ENCODE data around the gene TRIM15.

The TRIM15 gene

DNA sequence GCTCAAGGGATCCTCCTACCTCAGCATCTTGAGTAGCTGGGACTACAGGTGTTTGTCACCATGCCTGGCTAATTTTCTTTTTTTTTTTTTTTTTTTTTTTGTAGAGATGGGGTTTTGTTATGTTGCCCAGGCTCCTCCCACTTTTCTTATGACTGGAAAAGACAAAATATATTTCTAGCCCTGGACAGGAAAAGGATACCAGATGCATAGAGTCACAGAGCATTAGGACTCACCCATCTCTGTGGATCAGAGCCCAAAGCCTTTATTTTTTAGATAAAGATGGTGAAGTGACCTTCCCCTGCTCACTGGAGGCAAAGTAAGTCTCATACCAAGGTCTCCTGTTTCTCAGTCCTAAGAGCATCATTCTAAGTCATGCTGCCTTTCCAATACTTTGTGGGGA lies 5.8 kb upstream of the TRIM15 start:
- TF ChIP-seq, protein P1, sequence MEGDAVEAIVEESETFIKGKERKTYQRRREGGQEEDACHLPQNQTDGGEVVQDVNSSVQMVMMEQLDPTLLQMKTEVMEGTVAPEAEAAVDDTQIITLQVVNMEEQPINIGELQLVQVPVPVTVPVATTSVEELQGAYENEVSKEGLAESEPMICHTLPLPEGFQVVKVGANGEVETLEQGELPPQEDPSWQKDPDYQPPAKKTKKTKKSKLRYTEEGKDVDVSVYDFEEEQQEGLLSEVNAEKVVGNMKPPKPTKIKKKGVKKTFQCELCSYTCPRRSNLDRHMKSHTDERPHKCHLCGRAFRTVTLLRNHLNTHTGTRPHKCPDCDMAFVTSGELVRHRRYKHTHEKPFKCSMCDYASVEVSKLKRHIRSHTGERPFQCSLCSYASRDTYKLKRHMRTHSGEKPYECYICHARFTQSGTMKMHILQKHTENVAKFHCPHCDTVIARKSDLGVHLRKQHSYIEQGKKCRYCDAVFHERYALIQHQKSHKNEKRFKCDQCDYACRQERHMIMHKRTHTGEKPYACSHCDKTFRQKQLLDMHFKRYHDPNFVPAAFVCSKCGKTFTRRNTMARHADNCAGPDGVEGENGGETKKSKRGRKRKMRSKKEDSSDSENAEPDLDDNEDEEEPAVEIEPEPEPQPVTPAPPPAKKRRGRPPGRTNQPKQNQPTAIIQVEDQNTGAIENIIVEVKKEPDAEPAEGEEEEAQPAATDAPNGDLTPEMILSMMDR (IDR thresholded peaks at IDR 0.05; ENCODE audit: insufficient read depth, low read depth, low read length, missing control alignments), result no peak
- no peak overlapping the region for H3K4me3 ChIP-seq (ENCODE audit: low read depth, low read length)
- no peak for DNase-seq (ENCODE audit: low read depth)

DNA sequence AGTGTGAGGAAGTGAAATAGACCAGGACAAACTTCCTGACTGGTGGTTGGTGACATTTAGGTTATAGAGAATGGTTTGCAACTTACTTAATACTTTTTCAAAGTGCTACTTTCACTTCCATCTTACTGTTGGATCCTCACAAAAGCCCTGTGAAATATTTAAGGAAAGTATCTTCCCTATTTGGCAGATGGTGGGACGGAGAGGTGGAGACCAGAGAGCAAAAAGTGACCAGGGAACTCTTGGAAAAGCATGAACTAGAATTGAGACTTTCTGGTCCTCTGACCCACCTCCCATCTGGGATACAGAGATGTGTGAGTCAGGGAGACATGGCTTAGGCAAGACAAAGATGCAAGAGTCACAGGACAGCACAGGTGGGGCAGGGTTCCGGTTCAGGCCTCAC lies 5.3 kb upstream of the TRIM15 start:
- DNase-seq (ENCODE audit: low read depth), result no peak
- no peak overlapping the region for H3K4me3 ChIP-seq (ENCODE audit: low read depth, low read length)
- TF ChIP-seq, protein P1 (IDR thresholded peaks at IDR 0.05; ENCODE audit: insufficient read depth, low read depth, low read length, missing control alignments), result no peak

DNA sequence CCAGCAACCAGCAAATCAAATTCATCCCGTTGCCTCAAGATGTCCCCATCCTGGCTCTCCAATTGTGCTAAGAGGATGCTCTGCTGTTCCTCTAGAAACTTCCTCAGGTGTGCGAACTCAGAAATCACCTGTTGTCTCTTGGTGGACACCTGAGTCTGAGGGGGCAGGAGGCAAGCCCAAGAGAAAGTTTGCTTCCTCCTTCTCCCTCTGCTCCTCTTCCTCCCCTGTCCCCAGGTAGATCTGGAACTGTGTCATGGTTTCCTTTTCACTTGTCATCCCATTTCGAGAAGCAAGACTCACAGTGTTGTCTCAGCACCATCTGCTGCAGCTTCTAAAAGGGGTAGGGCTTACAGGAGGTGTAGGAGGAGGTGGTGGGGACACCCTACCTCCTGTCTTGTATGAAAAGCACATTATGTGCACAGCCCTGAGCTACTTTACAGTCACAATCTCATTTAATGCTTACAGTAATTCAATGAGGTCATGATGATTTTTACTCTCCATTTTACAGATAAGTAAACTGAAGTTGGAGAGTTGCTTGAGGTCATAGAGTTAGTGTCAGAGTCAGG lies 4.8 kb upstream of the TRIM15 start:
- TF ChIP-seq, protein P1 (IDR thresholded peaks at IDR 0.05; ENCODE audit: insufficient read depth, low read depth, low read length, missing control alignments), result no peak
- DNase-seq (ENCODE audit: low read depth), result no peak
- no peak overlapping the region for H3K4me3 ChIP-seq (ENCODE audit: low read depth, low read length)

DNA sequence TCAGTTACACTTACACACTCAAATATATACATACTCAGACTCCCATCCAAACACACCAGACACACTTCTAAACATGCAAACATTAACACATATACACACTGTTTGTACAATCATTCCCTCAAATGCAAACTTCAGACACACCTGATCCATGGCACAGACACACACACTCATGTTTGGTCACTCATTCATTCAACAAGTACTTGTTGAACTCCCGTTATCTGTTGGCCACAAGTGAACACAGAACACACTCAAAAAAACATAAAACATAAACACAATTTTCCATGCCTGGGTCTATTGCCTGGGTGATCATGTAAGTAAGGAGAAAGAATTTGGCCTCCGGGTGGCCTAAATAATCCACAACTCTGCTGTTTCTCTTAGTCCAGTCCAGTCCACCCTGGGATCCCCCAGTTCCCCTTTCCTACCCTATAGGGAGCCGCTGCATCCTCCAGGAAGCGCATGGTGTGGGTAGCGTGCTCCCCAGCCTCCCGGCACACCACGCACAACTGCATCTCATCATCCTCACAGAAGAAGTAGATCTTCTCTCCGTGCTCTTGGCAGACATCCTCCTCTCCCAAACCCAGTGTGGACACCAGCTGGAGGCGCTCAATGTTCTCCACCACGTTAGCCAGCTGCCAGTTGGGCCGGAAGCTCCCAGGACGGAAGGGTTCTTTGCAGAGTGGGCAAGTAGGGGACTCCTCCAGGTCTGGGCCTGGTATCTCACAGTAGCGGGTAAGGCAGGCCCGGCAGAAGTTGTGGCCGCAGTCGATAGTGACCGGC lies 3.1 kb upstream of the TRIM15 start:
- H3K4me3 ChIP-seq (ENCODE audit: low read depth, low read length), result no peak overlapping the region
- no peak for DNase-seq (ENCODE audit: low read depth)
- TF ChIP-seq, protein P1 (IDR thresholded peaks at IDR 0.05; ENCODE audit: insufficient read depth, low read depth, low read length, missing control alignments), result no peak

DNA sequence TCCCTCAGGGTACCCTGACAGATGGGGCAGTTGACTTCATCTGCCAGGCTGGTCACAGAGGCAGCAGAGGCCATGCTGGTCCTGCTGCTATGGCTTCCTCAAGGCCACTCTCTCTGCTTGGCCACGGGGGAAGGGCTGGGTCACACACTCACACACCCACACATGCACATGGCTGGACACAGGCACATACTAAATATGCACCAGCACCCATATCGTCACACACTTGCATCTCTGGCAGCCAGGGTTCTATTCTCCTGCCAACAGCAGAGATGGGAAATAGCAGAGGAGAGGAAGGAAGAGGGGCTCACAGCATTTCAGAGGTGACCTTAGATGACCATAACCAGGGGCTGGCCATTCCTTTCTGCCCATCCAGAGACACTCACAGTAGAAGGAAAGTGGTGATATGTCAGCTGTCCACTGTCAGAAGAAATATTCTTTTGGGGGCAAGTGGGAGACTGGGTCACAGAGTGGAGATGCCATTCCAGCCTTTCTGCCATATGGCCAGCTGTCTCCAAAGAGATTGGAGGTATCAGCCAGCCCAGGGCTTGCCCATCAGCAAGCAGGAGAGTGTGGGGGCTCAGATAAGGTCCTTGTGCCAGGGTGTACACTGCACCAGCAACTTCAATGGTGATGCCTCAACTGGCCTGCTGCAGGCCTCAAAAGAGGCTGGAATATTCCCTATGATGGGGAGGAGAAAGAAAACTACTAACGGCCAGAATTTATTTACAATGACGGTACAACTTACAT lies 2.4 kb upstream of the TRIM15 start, which contains the start of gene TRIM10:
TRIM10 (minus strand) TSS at position 427 of the 747 bp plus-strand sequence; CDS start at position 74, 353 bp downstream.
- no peak within 1 kb of the TSS for H3K4me3 ChIP-seq (ENCODE audit: low read depth, low read length)
- TF ChIP-seq, protein P1 (IDR thresholded peaks at IDR 0.05; ENCODE audit: insufficient read depth, low read depth, low read length, missing control alignments), result no peak
- DNase-seq (ENCODE audit: low read depth), result no peak

DNA sequence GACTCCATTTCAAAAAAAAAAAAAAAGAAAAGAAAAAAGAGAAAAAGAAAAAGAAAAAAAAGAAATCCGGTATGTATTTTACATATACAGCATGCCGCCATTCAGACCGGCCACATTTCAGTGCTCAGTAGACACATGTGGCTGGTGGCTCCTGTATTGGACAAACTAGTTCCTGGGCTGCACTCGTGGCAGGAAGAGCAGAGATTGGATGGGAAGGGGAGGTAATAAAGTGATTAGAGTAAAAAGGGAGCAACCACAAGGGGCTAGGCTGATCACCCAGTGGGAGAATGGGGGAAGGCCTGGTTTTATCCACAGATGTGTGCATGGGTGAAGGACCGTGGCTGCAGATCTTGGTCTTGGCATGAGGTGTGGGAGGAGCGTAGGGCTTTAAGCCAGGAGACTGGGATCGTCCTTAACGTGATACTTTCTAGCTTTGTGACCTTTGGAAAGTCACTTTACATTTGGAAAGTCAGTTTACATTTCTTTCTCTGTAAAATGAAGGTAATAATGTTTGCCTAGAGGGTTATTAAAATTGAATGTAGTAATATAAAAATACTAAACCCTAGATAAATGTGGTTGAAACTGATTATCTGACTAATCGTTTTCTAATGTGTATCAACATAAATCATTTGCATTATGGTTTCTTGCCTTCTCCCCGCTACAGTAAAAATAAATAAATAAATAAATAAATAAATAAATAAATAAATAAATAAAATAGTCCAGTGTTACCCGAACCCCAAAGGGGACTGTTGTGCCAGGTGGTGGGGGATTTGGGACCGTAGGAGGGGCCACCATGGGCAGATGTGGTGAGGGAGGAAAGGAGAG lies 869 bp upstream of the TRIM15 start:
- no peak overlapping the region for H3K4me3 ChIP-seq (ENCODE audit: low read depth, low read length)
- TF ChIP-seq, protein P1 (IDR thresholded peaks at IDR 0.05; ENCODE audit: insufficient read depth, low read depth, low read length, missing control alignments), result no peak
- no peak for DNase-seq (ENCODE audit: low read depth)
